Esophagus squamous epithelium (tissue), 4 donors: ENCODE measurements around the gene CCSER1.

Experiments used
- POLR2A ChIP-seq, 4 donors: fragments of 450-650 bp; IDR thresholded peaks; one replicate each; pipeline ENCODE4 v1.6.1; 2017; ENCODE audit warnings: antibody characterized with exemption in 4 of 4, mild to moderate bottlenecking in 4 of 4, moderate library complexity in 3 of 4
- TF ChIP-seq, protein P1 (sequence below), 6 experiments: fragments of 450-650 bp in 4 of 6; fragments of 200-600 bp in 2 of 6; sonication (generic) in 2 of 6; IDR thresholded peaks; one replicate each; pipeline ENCODE4 v1.5.1; 2016 to 2019; ENCODE audit warnings: antibody characterized with exemption in 6 of 6, mild to moderate bottlenecking in 4 of 6, moderate library complexity in 4 of 6

DNA sequence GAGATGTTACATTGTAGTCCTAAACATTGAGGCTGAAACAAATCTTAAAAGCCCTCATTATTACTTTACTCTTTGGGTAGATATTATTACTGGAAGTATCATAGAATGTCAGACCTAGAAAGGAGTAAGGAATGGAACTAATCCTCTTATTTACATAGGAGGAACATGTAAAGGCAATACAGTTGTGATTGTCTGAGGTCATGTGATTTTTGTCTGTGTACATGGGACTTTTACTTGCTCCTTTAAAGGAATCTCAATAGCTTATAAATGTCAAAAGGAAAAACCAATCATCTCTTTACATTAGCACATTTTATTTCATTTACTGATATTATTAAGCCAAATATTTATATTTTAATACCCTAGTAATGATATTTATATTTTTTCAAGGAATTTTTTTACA, 568.2 kb downstream of the CCSER1 start:
- no peak for TF ChIP-seq POLR2A (IDR thresholded peaks at IDR 0.05)
- TF ChIP-seq, protein P1, sequence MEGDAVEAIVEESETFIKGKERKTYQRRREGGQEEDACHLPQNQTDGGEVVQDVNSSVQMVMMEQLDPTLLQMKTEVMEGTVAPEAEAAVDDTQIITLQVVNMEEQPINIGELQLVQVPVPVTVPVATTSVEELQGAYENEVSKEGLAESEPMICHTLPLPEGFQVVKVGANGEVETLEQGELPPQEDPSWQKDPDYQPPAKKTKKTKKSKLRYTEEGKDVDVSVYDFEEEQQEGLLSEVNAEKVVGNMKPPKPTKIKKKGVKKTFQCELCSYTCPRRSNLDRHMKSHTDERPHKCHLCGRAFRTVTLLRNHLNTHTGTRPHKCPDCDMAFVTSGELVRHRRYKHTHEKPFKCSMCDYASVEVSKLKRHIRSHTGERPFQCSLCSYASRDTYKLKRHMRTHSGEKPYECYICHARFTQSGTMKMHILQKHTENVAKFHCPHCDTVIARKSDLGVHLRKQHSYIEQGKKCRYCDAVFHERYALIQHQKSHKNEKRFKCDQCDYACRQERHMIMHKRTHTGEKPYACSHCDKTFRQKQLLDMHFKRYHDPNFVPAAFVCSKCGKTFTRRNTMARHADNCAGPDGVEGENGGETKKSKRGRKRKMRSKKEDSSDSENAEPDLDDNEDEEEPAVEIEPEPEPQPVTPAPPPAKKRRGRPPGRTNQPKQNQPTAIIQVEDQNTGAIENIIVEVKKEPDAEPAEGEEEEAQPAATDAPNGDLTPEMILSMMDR (IDR thresholded peaks at IDR 0.05), result no peak
